ENCODE measurements around the gene DNAAF5. TPM values are rescaled to one million over a fixed set of nuclear protein-coding genes. Genes with fewer than 3 reads are reported as not detected.

Gene DNAAF5
- total and polyA plus RNA-seq, 2 of the 4 experiments (the other 2 are of a cell fraction) = 12.4 to 32.6 TPM

DNA sequence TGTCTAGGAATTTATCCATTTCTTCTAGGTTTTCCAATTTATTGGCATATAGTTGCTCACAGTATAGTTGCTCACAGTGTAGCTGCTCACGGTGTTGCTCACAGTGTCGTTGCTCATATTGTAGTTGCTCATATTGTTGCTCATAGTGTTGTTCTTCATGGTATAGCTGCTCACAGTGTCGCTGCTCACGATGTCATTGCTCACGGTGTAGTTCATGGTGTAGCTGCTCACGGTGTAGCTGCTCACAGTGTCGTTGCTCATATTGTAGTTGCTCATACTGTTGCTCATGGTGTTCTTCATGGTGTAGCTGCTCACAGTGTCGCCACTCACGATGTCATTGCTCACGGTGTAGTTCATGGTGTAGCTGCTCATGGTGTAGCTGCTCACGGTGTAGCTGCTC lies 8.3 kb downstream of the DNAAF5 start:
- intact Hi-C loops (cut with micrococcal nuclease) (no loop called here), dilution Hi-C loops (cut with HindIII; ENCODE audit: low sequenced_read_pairs, unreplicated experiment) (no loop called here), in situ Hi-C loops (cut with MboI; ENCODE audit: low sequenced_read_pairs) (no loop called here)
- Histone ChIP-seq H4K91ac (ENCODE audit: insufficient read depth, low read depth, low read length) (no peak overlapping the region), H3K14ac (replicated peaks; ENCODE audit: low read depth, low read length) (no peak overlapping the region), H3K36me3 (ENCODE audit: control insufficient read depth, insufficient read depth, low read length) (peaks cover 16% of the 10 kb centered on the region), H3K27ac (ENCODE audit: insufficient read depth, low read length) (no peak overlapping the region), H3K4me1 (ENCODE audit: control insufficient read depth, insufficient read depth, low read length) (no peaks in the 10 kb centered on the region), H3K27me3 (ENCODE audit: control insufficient read depth, insufficient read depth, low read length) (no peaks in the 10 kb centered on the region), H4K8ac (ENCODE audit: low read depth in 2 of 2, low read length in 2 of 2) (no peak overlapping the region), H2BK15ac (ENCODE audit: low read depth, low read length) (no peak overlapping the region), H2AFZ (replicated peaks; ENCODE audit: low read length, poor library complexity) (no peak overlapping the region), H3K9me1 (ENCODE audit: insufficient read depth, low read length) (no peaks in the 10 kb centered on the region), H2BK5ac (ENCODE audit: low read depth, low read length, poor library complexity, severe bottlenecking) (no peak overlapping the region), H3K4ac (ENCODE audit: low read depth, low read length) (no peak overlapping the region), H2BK20ac (ENCODE audit: low read depth, low read length) (no peak overlapping the region), H3K4me2 (ENCODE audit: low read depth, low read length) (no peak overlapping the region), H3K4me3 (ENCODE audit: insufficient read depth, low read depth, low read length) (no peak overlapping the region), H3K23ac (ENCODE audit: low read depth, low read length) (no peak overlapping the region), H4K20me1 (ENCODE audit: insufficient read depth, low read length) (peaks cover 11% of the 10 kb centered on the region; the same call in 1 of the 2 replicates), H2BK120ac (ENCODE audit: low read depth, low read length) (no peak overlapping the region), H4K5ac (ENCODE audit: low read depth, low read length) (no peak overlapping the region), H3K9ac (ENCODE audit: low read depth, low read length) (no peak overlapping the region), H3K79me1 (ENCODE audit: low read depth in 1 of 2, low read length in 2 of 2) (peaks cover 32 to 42% of the 10 kb centered on the region in 2 experiments), H2AK9ac (replicated peaks; ENCODE audit: low read depth, low read length, poor library complexity) (no peak overlapping the region), H2AK5ac (ENCODE audit: low read depth, low read length) (no peak overlapping the region), H3K56ac (ENCODE audit: extremely low read depth, insufficient read depth, low read length) (no peak overlapping the region), H3K18ac (ENCODE audit: low read depth, low read length) (no peak overlapping the region), H3K9me3 (ENCODE audit: control insufficient read depth, insufficient read depth, low read length) (peaks cover 3% of the 10 kb centered on the region; the same call in 1 of the 2 replicates)
- no TSS peak for BruUV-seq (replicated peaks)
- ChIA-PET CTCF (no interaction called here), POLR2A (ENCODE audit: unreplicated experiment) (no interaction called here)
- WGBS, 2 experiments (ENCODE audit: extremely low coverage in 2 of 2, insufficient read length in 1 of 2) = 100% methylated on average over 6 of the region's 11 CpGs; no CpG with 5 or more reads in 1 of the 2 experiments
- TF ChIP-seq MAZ (IDR thresholded peaks at IDR 0.05; ENCODE audit: borderline replicate concordance, low read depth, low read length) = no peak
- ATAC-seq (ENCODE audit: low read depth) (no peak), DNase-seq (no peak)
